ENCODE results near the gene SVEP1. TPM values are rescaled to one million over a fixed set of nuclear protein-coding genes. Genes with fewer than 3 reads are reported as not detected.

The SVEP1 gene
- total RNA-seq, 4 donors from 2014 or later, result 13.9 to 26.8 (median 17.4) TPM

- peak overlapping the region; percentile 63 to 80 (median 74) for H3K27ac ChIP-seq
- WGBS, 2 donors (ENCODE audit: low coverage in 1 of 2), result 0 to 7% methylated on average over 3 to 13 of the region's 13 CpGs
- in situ Hi-C loops (cut with MboI; ENCODE audit: low pct_ligation_motif_present in 1 of 4, low pct_unique_long_range_greater_than_20kb in 1 of 4, low sequenced_read_pairs in 3 of 4), result no loop called here
These were observed 300 bp upstream of the SVEP1 start for GRCh38 chr9:110579862-110580219.

GRCh38 chr9:110578575-110579033 is 937 bp downstream of the SVEP1 start:
- no peak for TF ChIP-seq EP300 (IDR thresholded peaks at IDR 0.05; ENCODE audit: low read depth)
- no peak for TF ChIP-seq POLR2A (IDR thresholded peaks at IDR 0.05)
- no peak for TF ChIP-seq CTCF (IDR thresholded peaks at IDR 0.05)
- no peak for TF ChIP-seq POLR2AphosphoS5 (IDR thresholded peaks at IDR 0.05)
- peak overlapping the region; percentile 24 to 54 (median 39) for H3K4me3 ChIP-seq
- peaks cover 62% of the 10 kb centered on the region for H3K27me3 ChIP-seq
- H3K9me3 ChIP-seq, result no peaks in the 10 kb centered on the region
- H3K4me1 ChIP-seq, result peaks cover 0 to 14% (median 7%) of the 10 kb centered on the region in 4 donors
- WGBS, 2 donors (ENCODE audit: low coverage in 1 of 2), result 17 to 35% methylated on average over 2 to 22 of the region's 22 CpGs
- in situ Hi-C loops (cut with MboI; ENCODE audit: low pct_ligation_motif_present in 1 of 4, low pct_unique_long_range_greater_than_20kb in 1 of 4, low sequenced_read_pairs in 3 of 4) (no loop called here), intact Hi-C loops (cut with DNase I; ENCODE audit: low total_unique reads) (no loop called here)
- H3K27ac ChIP-seq, result peak overlapping the region; percentile 63 to 80 (median 74)
- H3K36me3 ChIP-seq, result no peaks in the 10 kb centered on the region
- no peak for DNase-seq

More at GRCh38 chr9:110579862-110580219, 300 bp upstream of the SVEP1 start:
- H3K27me3 ChIP-seq, result peaks cover 62% of the 10 kb centered on the region
- no peak for DNase-seq
- no peak for TF ChIP-seq POLR2AphosphoS5 (IDR thresholded peaks at IDR 0.05)
- TF ChIP-seq CTCF (IDR thresholded peaks at IDR 0.05), result no peak
- no peak for TF ChIP-seq EP300 (IDR thresholded peaks at IDR 0.05; ENCODE audit: low read depth)
- no peak for TF ChIP-seq POLR2A (IDR thresholded peaks at IDR 0.05)
- no peaks in the 10 kb centered on the region for H3K9me3 ChIP-seq
- H3K36me3 ChIP-seq, result no peaks in the 10 kb centered on the region
- intact Hi-C loops (cut with DNase I; ENCODE audit: low total_unique reads), result loop anchor here (10.0 kb wide), 1 partner anchor 1315 kb away; no protein-coding TSS in a partner anchor
- peak overlapping the region in 3 of 4 donors; percentile 24 to 54 (median 45) for H3K4me3 ChIP-seq
- H3K4me1 ChIP-seq, result peaks cover 0 to 14% (median 7%) of the 10 kb centered on the region in 4 donors

GRCh38 chr9:110575945-110576344 is 3.6 kb downstream of the SVEP1 start:
- TF ChIP-seq EP300 (IDR thresholded peaks at IDR 0.05; ENCODE audit: low read depth) (no peak), CTCF (IDR thresholded peaks at IDR 0.05) (no peak)
- intact Hi-C loops (cut with DNase I; ENCODE audit: low total_unique reads) (no loop called here), in situ Hi-C loops (cut with MboI; ENCODE audit: low pct_ligation_motif_present in 1 of 4, low pct_unique_long_range_greater_than_20kb in 1 of 4, low sequenced_read_pairs in 3 of 4) (no loop called here)
- Histone ChIP-seq H3K36me3 (no peaks in the 10 kb centered on the region), H3K27ac (no peak overlapping the region), H3K9me3 (no peaks in the 10 kb centered on the region), H3K4me3 (no peak overlapping the region), H3K4me1 (peaks cover 0 to 14% (median 7%) of the 10 kb centered on the region in 4 donors), H3K27me3 (peaks cover 48% of the 10 kb centered on the region)
- no peak for DNase-seq

GRCh38 chr9:110575169-110575568 is 4.4 kb downstream of the SVEP1 start:
- H3K4me1 ChIP-seq, result peaks cover 0 to 14% (median 7%) of the 10 kb centered on the region in 4 donors
- no peak overlapping the region for H3K4me3 ChIP-seq
- in situ Hi-C loops (cut with MboI; ENCODE audit: low pct_ligation_motif_present in 1 of 4, low pct_unique_long_range_greater_than_20kb in 1 of 4, low sequenced_read_pairs in 3 of 4), result no loop called here
- 78 to 100% methylated on average over 2 to 5 of the region's 5 CpGs for WGBS, 2 donors (ENCODE audit: low coverage in 1 of 2)
- H3K27me3 ChIP-seq, result peaks cover 41% of the 10 kb centered on the region
- H3K36me3 ChIP-seq, result no peaks in the 10 kb centered on the region
- intact Hi-C loops (cut with DNase I; ENCODE audit: low total_unique reads), result no loop called here
- TF ChIP-seq POLR2A (IDR thresholded peaks at IDR 0.05), result no peak
- no peak for TF ChIP-seq CTCF (IDR thresholded peaks at IDR 0.05)
- TF ChIP-seq POLR2AphosphoS5 (IDR thresholded peaks at IDR 0.05), result no peak
- no peak for TF ChIP-seq EP300 (IDR thresholded peaks at IDR 0.05; ENCODE audit: low read depth)
- H3K27ac ChIP-seq, result no peak overlapping the region
- no peak for DNase-seq
- H3K9me3 ChIP-seq, result no peaks in the 10 kb centered on the region
